Testis (tissue), 2 donors: ENCODE measurements around the gene YPEL3.

ENCODE experiments used
- POLR2A ChIP-seq: fragments of 450-650 bp; IDR thresholded peaks from one replicate; pipeline ENCODE4 v1.6.1; 2017; ENCODE audit warnings: antibody characterized with exemption, mild to moderate bottlenecking, moderate library complexity
- TF ChIP-seq, protein P1 (sequence below), 3 experiments: fragments of 450-650 bp in 2 of 3; fragments of 200-600 bp in 1 of 3; sonication (generic) in 1 of 3; IDR thresholded peaks; one replicate each; pipeline ENCODE4 v1.5.1; 2016 to 2019; ENCODE audit warnings: antibody characterized with exemption in 3 of 3, mild to moderate bottlenecking in 2 of 3, moderate library complexity in 1 of 3

- TF ChIP-seq, protein P1, sequence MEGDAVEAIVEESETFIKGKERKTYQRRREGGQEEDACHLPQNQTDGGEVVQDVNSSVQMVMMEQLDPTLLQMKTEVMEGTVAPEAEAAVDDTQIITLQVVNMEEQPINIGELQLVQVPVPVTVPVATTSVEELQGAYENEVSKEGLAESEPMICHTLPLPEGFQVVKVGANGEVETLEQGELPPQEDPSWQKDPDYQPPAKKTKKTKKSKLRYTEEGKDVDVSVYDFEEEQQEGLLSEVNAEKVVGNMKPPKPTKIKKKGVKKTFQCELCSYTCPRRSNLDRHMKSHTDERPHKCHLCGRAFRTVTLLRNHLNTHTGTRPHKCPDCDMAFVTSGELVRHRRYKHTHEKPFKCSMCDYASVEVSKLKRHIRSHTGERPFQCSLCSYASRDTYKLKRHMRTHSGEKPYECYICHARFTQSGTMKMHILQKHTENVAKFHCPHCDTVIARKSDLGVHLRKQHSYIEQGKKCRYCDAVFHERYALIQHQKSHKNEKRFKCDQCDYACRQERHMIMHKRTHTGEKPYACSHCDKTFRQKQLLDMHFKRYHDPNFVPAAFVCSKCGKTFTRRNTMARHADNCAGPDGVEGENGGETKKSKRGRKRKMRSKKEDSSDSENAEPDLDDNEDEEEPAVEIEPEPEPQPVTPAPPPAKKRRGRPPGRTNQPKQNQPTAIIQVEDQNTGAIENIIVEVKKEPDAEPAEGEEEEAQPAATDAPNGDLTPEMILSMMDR (IDR thresholded peaks at IDR 0.05), result no peak
- TF ChIP-seq POLR2A, result no peak
Observed at GRCh38 chr16:30065943-30066760, 29.9 kb downstream of the YPEL3 start.
